Pancreas (tissue), 10 donors: ENCODE data around the gene ANKRD50. TPM values are rescaled to one million over a fixed set of nuclear protein-coding genes. Genes with fewer than 3 reads are reported as not detected.

ENCODE experiments used
- ATAC-seq, 4 donors: fragments of 200-7000 bp; cut with Tn5 transposase; one replicate each; pipeline versions ENCODE4 v1.8.0 to v1.9.1; 2020; ENCODE audit warnings: mild to moderate bottlenecking in 4 of 4, moderate library complexity in 4 of 4
- DNase-seq, 6 donors: peaks; one replicate each; pipeline ENCODE4 v3.0.0-alpha.2; 2020
- FAIRE-seq: peaks from 2 replicates; lab custom pipeline; 2012; peaks lifted over from hg19 to GRCh38; lab: Jason Lieb, UNC
- H3K27ac ChIP-seq, 4 donors: fragments of 200-600 bp; sonication (generic); 1 replicate in 3 of 4; 2 replicates in 1 of 4; pipeline versions ENCODE4 v1.5.0 to v1.8.0; 2020
- H3K27me3 ChIP-seq, 4 donors: fragments of 200-600 bp; one replicate each; pipeline ENCODE4 v1.8.0; 2021
- H3K36me3 ChIP-seq, 3 donors: fragments of 200-600 bp; sonication (generic) in 1 of 3; one replicate each; pipeline versions ENCODE4 v1.5.0 to v1.8.0; 2020 to 2021
- H3K4me1 ChIP-seq, 3 donors: fragments of 200-600 bp; one replicate each; pipeline ENCODE4 v1.8.0; 2021
- H3K4me3 ChIP-seq, 4 donors: fragments of 200-600 bp; sonication (generic) in 2 of 4; one replicate each; pipeline versions ENCODE4 v1.5.0 to v1.8.0; 2020 to 2021
- H3K9me3 ChIP-seq, 4 donors: fragments of 200-600 bp; one replicate each; pipeline ENCODE4 v1.8.0; 2021
- CTCF ChIP-seq, 4 donors: fragments of 200-600 bp; sonication (generic) in 3 of 4; IDR thresholded peaks; one replicate each; pipeline versions ENCODE4 v1.5.0 to v1.8.0; 2021; ENCODE audit warnings: antibody characterized with exemption in 4 of 4
- WGBS, 2 donors: extraction: QIAGEN DNeasy Blood & Tissue Kit; methylation state at CpG; one replicate each; pipeline ENCODE4 v1.1.7; 2013; 5-methylcytosine and 5-hydroxymethylcytosine counted together
- intact Hi-C, 3 donors: fragments of 100-400 bp; cut with DNase I; formaldehyde crosslinking; loops; one replicate each; pipeline versions ENCODE4 v1.11.1 to v1.14.2; 2022
- polyA plus RNA-seq, 2 donors: library from polyadenylated mRNA; stranded (reverse); fragments of 200-250 nt; gene quantifications; one replicate each; pipeline ENCODE4 v1.2.3, GENCODE V29; 2013
- total RNA-seq, 6 donors: library from RNA; stranded (reverse); fragmentation: NEBNext Ultra II Directional in 4 of 6; extraction: Animal tissue kit (Norgen Biotek cat#: 25700) in 4 of 6; gene quantifications; one replicate each; pipeline versions ENCODE4 v1.2.1 to v1.2.4, GENCODE V29; 2021 to 2023
- donor health status: healthy with polysubstance abuse.
- donor health status: DM: no; HTN: no; CAD: no; lungs with moderate emphysema.
- donor health status: DM: no; HTN: no; CAD: no.
- donor health status: control.
- donor health status: control.
- donor health status: Bipolar disorder and iron deficiency.
- donor health status: DM: yes; HTN: yes; CAD: no.
- donor health status: DM: no; HTN: no; CAD: no.
- donor health status: DM: no; HTN: no; CAD: no.
- donor health status: DM: yes; HTN: yes; CAD: no.

ANKRD50 gene
- total and polyA plus RNA-seq, 8 donors, result 1.2 to 12.5 (median 2.9) TPM

GRCh38 chr4:124697441-124697840 is 15.1 kb downstream of the ANKRD50 start:
- Histone ChIP-seq H3K27me3 (no peaks in the 10 kb centered on the region), H3K4me3 (no peak overlapping the region), H3K27ac (no peak overlapping the region), H3K9me3 (no peaks in the 10 kb centered on the region), H3K4me1 (no peaks in the 10 kb centered on the region), H3K36me3 (no peaks in the 10 kb centered on the region)
- 94 to 98% methylated on average over 2 of the region's 2 CpGs for WGBS, 2 donors
- no peak for TF ChIP-seq CTCF (IDR thresholded peaks at IDR 0.05)
- ATAC-seq, result no peak
- no peak for FAIRE-seq
- DNase-seq, result no peak
- intact Hi-C loops, result no loop called here

DNA sequence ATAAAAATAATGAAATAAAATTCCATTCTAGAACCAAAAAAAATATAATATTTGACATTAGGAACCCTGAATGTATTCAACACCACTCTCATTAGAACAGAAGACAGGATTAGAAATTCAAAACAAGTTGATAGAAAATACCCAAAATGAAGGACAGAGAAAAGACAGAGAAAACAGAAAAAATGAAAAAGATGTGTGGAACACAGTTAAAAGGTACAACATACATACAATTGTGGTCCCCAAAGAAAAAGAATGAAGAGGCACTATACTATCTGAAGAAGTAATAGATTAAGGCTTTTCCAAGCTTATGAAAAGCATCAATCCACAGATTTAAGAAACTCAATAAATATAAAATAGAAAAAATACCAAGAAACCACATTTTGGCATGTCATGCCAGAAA is 16.4 kb downstream of the ANKRD50 start:
- DNase-seq (no peak), FAIRE-seq (no peak), ATAC-seq (no peak)
- intact Hi-C loops, result no loop called here
- Histone ChIP-seq H3K4me1 (no peaks in the 10 kb centered on the region), H3K27me3 (no peaks in the 10 kb centered on the region), H3K27ac (no peak overlapping the region), H3K36me3 (no peaks in the 10 kb centered on the region), H3K9me3 (no peaks in the 10 kb centered on the region), H3K4me3 (no peak overlapping the region)
- no peak for TF ChIP-seq CTCF (IDR thresholded peaks at IDR 0.05)

DNA sequence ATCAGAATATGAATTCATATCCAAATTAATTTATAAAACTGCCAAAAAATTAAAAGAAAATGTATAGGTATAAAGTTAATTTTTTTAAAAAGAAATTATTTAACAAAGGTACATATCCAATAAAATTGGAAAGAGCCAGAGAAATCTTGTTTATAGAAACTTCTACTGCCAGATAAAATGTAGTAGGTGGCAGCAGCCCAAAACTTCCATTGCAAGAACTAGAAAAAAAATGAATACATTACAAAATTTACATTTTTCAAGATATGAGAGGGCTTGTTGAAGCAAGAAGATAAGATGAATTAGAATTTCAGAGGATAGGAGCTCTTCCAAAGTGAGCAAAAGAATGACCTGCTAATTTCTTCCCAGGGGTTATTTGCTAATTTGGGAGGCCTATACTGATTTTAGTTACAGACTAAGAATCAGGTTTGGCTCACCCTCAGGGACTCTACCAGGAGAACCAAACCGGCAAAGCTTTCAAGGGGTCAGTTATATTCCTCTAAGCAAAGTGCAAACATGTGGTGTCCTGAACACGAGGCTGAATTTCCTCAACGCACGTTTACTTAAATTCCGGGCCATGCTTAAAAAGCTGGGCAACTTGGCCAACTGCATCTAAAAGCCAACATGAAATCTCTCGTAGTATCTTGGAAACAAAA is 17.5 kb downstream of the ANKRD50 start:
- no peak for TF ChIP-seq CTCF (IDR thresholded peaks at IDR 0.05)
- no peaks in the 10 kb centered on the region for H3K27me3 ChIP-seq
- WGBS, 2 donors, result 89 to 93% methylated on average over 6 of the region's 6 CpGs
- intact Hi-C loops, result no loop called here
- no peak for DNase-seq
- no peak for FAIRE-seq
- ATAC-seq, result no peak
- H3K27ac ChIP-seq, result no peak overlapping the region
- H3K4me1 ChIP-seq, result no peaks in the 10 kb centered on the region
- no peak overlapping the region for H3K4me3 ChIP-seq
- no peaks in the 10 kb centered on the region for H3K36me3 ChIP-seq
- no peaks in the 10 kb centered on the region for H3K9me3 ChIP-seq

- Histone ChIP-seq H3K36me3 (no peaks in the 10 kb centered on the region), H3K27ac (no peak overlapping the region), H3K4me3 (no peak overlapping the region), H3K4me1 (no peaks in the 10 kb centered on the region), H3K27me3 (no peaks in the 10 kb centered on the region), H3K9me3 (no peaks in the 10 kb centered on the region)
- intact Hi-C loops, result no loop called here
- no peak for TF ChIP-seq CTCF (IDR thresholded peaks at IDR 0.05)
- DNase-seq (no peak), ATAC-seq (no peak), FAIRE-seq (no peak)
Measured at GRCh38 chr4:124694306-124694705, 18.2 kb downstream of the ANKRD50 start.

DNA sequence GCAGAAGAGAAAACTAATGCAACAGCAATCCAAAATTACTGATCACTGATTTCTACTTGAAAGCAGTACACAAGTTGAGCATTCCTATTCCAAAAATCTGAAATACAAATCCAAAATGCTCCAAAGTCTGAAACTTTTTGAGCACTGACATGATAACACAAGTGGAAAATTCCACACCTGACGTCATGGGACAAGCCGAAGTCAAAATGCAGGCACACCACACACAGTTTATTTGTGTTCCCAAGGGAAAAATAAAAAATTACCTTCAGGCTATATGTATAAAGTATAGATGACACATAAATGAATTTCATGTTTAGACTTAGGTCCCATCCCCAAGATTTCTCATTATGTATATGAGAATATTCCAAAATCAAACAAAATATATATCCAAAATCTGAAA is 20.7 kb downstream of the ANKRD50 start:
- Histone ChIP-seq H3K9me3 (no peaks in the 10 kb centered on the region), H3K4me3 (no peak overlapping the region), H3K36me3 (no peaks in the 10 kb centered on the region), H3K4me1 (no peaks in the 10 kb centered on the region), H3K27me3 (no peaks in the 10 kb centered on the region), H3K27ac (no peak overlapping the region)
- WGBS, 2 donors, result 62 to 82% methylated on average over 2 of the region's 2 CpGs
- ATAC-seq (no peak), FAIRE-seq (no peak), DNase-seq (no peak)
- intact Hi-C loops, result no loop called here
- TF ChIP-seq CTCF (IDR thresholded peaks at IDR 0.05), result no peak
